Lung (tissue), 13 donors: ENCODE measurements around the gene PPTC7. TPM values are rescaled to one million over a fixed set of nuclear protein-coding genes. Genes with fewer than 3 reads are reported as not detected.
A peak's percentile ranks its signal among the peaks of the same experiment; 100 is the strongest.

Experiments
- ATAC-seq: fragments of 200-7000 bp; cut with Tn5 transposase; one replicate; pipeline ENCODE4 v1.9.1; 2020; ENCODE audit warnings: moderate number of reproducible peaks; ENCODE audit not compliant: insufficient read depth, low FRiP score
- DNase-seq, 3 donors: peaks; one replicate each; pipeline ENCODE4 v3.0.0-alpha.2; 2013 to 2017
- H3K27ac ChIP-seq, 2 donors: one replicate each; pipeline ENCODE4 v1.5.1; 2013; ENCODE audit warnings: mild to moderate bottlenecking in 2 of 2, moderate library complexity in 2 of 2, control low read depth in 1 of 2, inconsistent platforms in 1 of 2, low read depth in 1 of 2, low read length in 1 of 2
- H3K27me3 ChIP-seq, 3 donors: one replicate each; pipeline ENCODE4 v1.5.1; 2013; ENCODE audit warnings: low read length in 2 of 3; ENCODE audit not compliant: control insufficient read depth in 3 of 3, insufficient read depth in 3 of 3
- H3K36me3 ChIP-seq, 4 donors: one replicate each; pipeline ENCODE4 v1.5.1; 2013; ENCODE audit warnings: low read length in 4 of 4, mild to moderate bottlenecking in 1 of 4, moderate library complexity in 1 of 4; ENCODE audit not compliant: control insufficient read depth in 4 of 4, insufficient read depth in 4 of 4
- H3K4me1 ChIP-seq, 5 donors: one replicate each; pipeline ENCODE4 v1.5.1; 2013; ENCODE audit warnings: low read length in 5 of 5, mild to moderate bottlenecking in 2 of 5, moderate library complexity in 1 of 5; ENCODE audit not compliant: control insufficient read depth in 5 of 5, insufficient read depth in 5 of 5
- H3K4me3 ChIP-seq: one replicate; pipeline ENCODE4 v1.5.1; 2013; ENCODE audit warnings: mild to moderate bottlenecking, control low read depth, moderate library complexity
- H3K9ac ChIP-seq, 2 donors: one replicate each; pipeline ENCODE4 v1.5.1; 2013; ENCODE audit warnings: low read length in 2 of 2, control low read depth in 1 of 2; ENCODE audit not compliant: insufficient read depth in 1 of 2
- H3K9me3 ChIP-seq, 4 donors: one replicate each; pipeline ENCODE4 v1.5.1; 2013; ENCODE audit warnings: low read length in 3 of 4, mild to moderate bottlenecking in 1 of 4, moderate library complexity in 1 of 4; ENCODE audit not compliant: control insufficient read depth in 4 of 4, insufficient read depth in 3 of 4
- CTCF ChIP-seq: IDR thresholded peaks from 2 replicates; pipeline ENCODE4 v1.5.1; 2012; ENCODE audit warnings: mild to moderate bottlenecking; ENCODE audit errors: control extremely low read depth, extremely low read depth
- WGBS, 2 donors: extraction: QIAGEN DNeasy Blood & Tissue Kit; methylation state at CpG; one replicate each; pipeline ENCODE4 v1.1.7; 2013; 5-methylcytosine and 5-hydroxymethylcytosine counted together
- polyA plus RNA-seq, 2 donors: library from polyadenylated mRNA; stranded (reverse); fragments of 200-250 nt; gene quantifications; one replicate each; pipeline ENCODE4 v1.2.1, GENCODE V29; 2013
- small RNA-seq: library from RNA; depleted of rRNA; stranded (forward); fragments of <200 nt; gene quantifications from one replicate; pipeline ENCODE3, GENCODE V24; 2014; ENCODE audit warnings: low replicate concordance
- total RNA-seq, 2 donors: library from RNA; depleted of rRNA in 1 of 2; stranded (reverse); fragments of >200 nt in 1 of 2; gene quantifications; one replicate each; pipeline ENCODE4 v1.2.1, GENCODE V29; 2014 to 2021
- donor health status: control.
- donor health status: control.
- donor health status: Bipolar disorder and iron deficiency.
- donor health status: healthy.
- donor health status: DM: yes; HTN: yes; CAD: no.

The PPTC7 gene
- total and polyA plus RNA-seq, 4 donors: 7.1 to 23.4 (median 19.3) TPM

- H3K36me3 ChIP-seq: peaks cover 0 to 2% (median 0%) of the 10 kb centered on the region in 4 donors
- H3K9ac ChIP-seq: peak within 1 kb of the TSS; percentile 44 to 95
- ATAC-seq: peak; percentile 98
- peak within 1 kb of the TSS; percentile 89 to 98 for H3K27ac ChIP-seq
- H3K4me1 ChIP-seq: peaks cover 0 to 19% (median 5%) of the 10 kb centered on the region in 5 donors
- peak; percentile 98 to 99 (median 98) for DNase-seq
- 5% methylated on average over 61 of the region's 61 CpGs for WGBS, 2 donors
- H3K9me3 ChIP-seq: no peaks in the 10 kb centered on the region
- H3K27me3 ChIP-seq: no peaks in the 10 kb centered on the region
- TF ChIP-seq CTCF: no peak
- peak within 1 kb of the TSS; percentile 81 for H3K4me3 ChIP-seq
Observed at GRCh38 chr12:110501752-110502738, 81.1 kb downstream of the PPTC7 start, which contains the start of the genes RAD9B and VPS29. TSS of gene RAD9B (plus strand) at chr12:110502331. CDS start at chr12:110502338, 7 bp downstream. TSS of gene VPS29 (minus strand) at chr12:110502111. CDS start at chr12:110502051, 60 bp downstream.

GRCh38 chr12:110501399-110501751, 81.7 kb downstream of the PPTC7 start:
- Histone ChIP-seq H3K27me3 (no peaks in the 10 kb centered on the region), H3K27ac (peak overlapping the region; percentile 89 to 98), H3K36me3 (peaks cover 0 to 2% (median 0%) of the 10 kb centered on the region in 4 donors), H3K9me3 (no peaks in the 10 kb centered on the region), H3K4me1 (peaks cover 0 to 19% (median 5%) of the 10 kb centered on the region in 5 donors), H3K9ac (peak overlapping the region; percentile 44 to 95), H3K4me3 (peak overlapping the region; percentile 81)
- 0% methylated on average over 17 of the region's 17 CpGs for WGBS, 2 donors
- no peak for TF ChIP-seq CTCF
- peak; percentile 32 to 48 (median 41) for DNase-seq
- peak; percentile 23 for ATAC-seq

- Histone ChIP-seq H3K4me1 (peaks cover 0 to 19% (median 5%) of the 10 kb centered on the region in 5 donors), H3K27me3 (no peaks in the 10 kb centered on the region), H3K9me3 (no peaks in the 10 kb centered on the region), H3K36me3 (peaks cover 6 to 13% (median 9%) of the 10 kb centered on the region in 4 donors), H3K27ac (peak overlapping the region in 1 of 2 donors; percentile 36), H3K4me3 (no peak overlapping the region), H3K9ac (no peak overlapping the region)
- ATAC-seq (no peak), DNase-seq (no peak)
- no peak for TF ChIP-seq CTCF
- 28 to 47% methylated on average over 4 of the region's 4 CpGs for WGBS, 2 donors
Observed at GRCh38 chr12:110498984-110499706, 84.0 kb downstream of the PPTC7 start.

Small RNA genes within 50 kb of the gene (small RNA-seq; reads per million reads assigned to genes)
- gene RF00278 (not detected), gene RN7SL387P (not detected)

Other genes starting within 250 kb of the PPTC7 start
- 10 to 100 TPM; 42.6 to 49.9 TPM for gene ANAPC7, start 179.6 kb downstream of the PPTC7 start, total RNA-seq
- gene ANAPC7, start 179.6 kb downstream of the PPTC7 start, polyA plus RNA-seq: 10 to 100 TPM; 27.3 to 41.2 TPM
- gene ARPC3, start 133.0 kb downstream of the PPTC7 start, total RNA-seq: 100 to 1,000 TPM; 179 to 195 TPM
- gene ARPC3, start 133.0 kb downstream of the PPTC7 start, polyA plus RNA-seq: 100 to 1,000 TPM; 491 to 514 TPM
- 10 to 100 TPM; 20.4 to 24.4 TPM for gene GPN3, start 115.1 kb downstream of the PPTC7 start, total RNA-seq
- gene GPN3, start 115.1 kb downstream of the PPTC7 start, polyA plus RNA-seq: 10 to 100 TPM; 23.7 to 26.9 TPM
- 1 to 10 TPM; 2.9 to 6.3 TPM for gene FAM216A, start 114.5 kb downstream of the PPTC7 start, total RNA-seq
- 1 to 10 TPM; 4.0 to 6.4 TPM for gene FAM216A, start 114.5 kb downstream of the PPTC7 start, polyA plus RNA-seq
- gene VPS29, start 81.2 kb downstream of the PPTC7 start, total RNA-seq: 100 to 1,000 TPM in 1 of 2 donors, 10 to 100 TPM in 1; 73.7 to 104 TPM
- 100 to 1,000 TPM; 165 to 177 TPM for gene VPS29, start 81.2 kb downstream of the PPTC7 start, polyA plus RNA-seq
- 1 to 10 TPM in 1 of 2 donors, under 1 TPM in 1; 0.77 to 1.5 TPM for gene RAD9B, start 81.0 kb downstream of the PPTC7 start, total RNA-seq
- under 1 TPM; 0.12 to 0.46 TPM for gene RAD9B, start 81.0 kb downstream of the PPTC7 start, polyA plus RNA-seq
- 10 to 100 TPM; 56.9 to 79.2 TPM for gene TCTN1, start 30.8 kb upstream of the PPTC7 start, total RNA-seq
- gene TCTN1, start 30.8 kb upstream of the PPTC7 start, polyA plus RNA-seq: 10 to 100 TPM; 22.0 to 31.6 TPM
- 10 to 100 TPM in 1 of 2 donors, 1 to 10 TPM in 1; 9.2 to 12.4 TPM for gene HVCN1, start 105.8 kb upstream of the PPTC7 start, total RNA-seq
- gene HVCN1, start 105.8 kb upstream of the PPTC7 start, polyA plus RNA-seq: 10 to 100 TPM in 1 of 2 donors, 1 to 10 TPM in 1; 9.1 to 16.7 TPM
- 100 to 1,000 TPM in 1 of 2 donors, 10 to 100 TPM in 1; 84.5 to 124 TPM for gene PPP1CC, start 159.6 kb upstream of the PPTC7 start, total RNA-seq
- gene PPP1CC, start 159.6 kb upstream of the PPTC7 start, polyA plus RNA-seq: 10 to 100 TPM; 56.2 to 60.2 TPM